Measurements from ENCODE around the gene LRWD1.
"Not testable (repeated sequence)": the region's sequence is repeated elsewhere in the genome, so short reads cannot be mapped to it uniquely, and the experiment has no call there.

The LRWD1 gene

DNA sequence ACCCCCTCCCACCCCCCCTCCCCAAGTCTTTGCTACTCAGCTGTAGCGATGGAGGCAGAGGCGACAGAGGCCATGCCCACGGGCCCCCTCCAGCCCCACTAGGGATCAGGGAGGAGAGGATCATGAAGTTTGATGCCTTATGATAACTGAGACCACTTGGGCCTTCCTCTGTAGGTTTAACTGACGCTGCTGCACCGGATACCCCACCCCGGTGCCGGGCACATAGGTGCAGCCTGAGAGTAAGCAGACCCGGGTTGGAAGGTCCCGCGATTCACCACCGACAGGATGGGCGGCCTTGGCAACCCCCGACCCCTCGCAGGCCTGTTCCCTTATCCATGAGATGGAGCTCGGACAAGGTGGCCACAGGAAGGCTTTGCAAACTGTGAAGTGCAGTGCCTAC lies 29.2 kb downstream of the LRWD1 start:
- in situ Hi-C loops (cut with MboI; ENCODE audit: low sequenced_read_pairs) = not testable (repeated sequence)

DNA sequence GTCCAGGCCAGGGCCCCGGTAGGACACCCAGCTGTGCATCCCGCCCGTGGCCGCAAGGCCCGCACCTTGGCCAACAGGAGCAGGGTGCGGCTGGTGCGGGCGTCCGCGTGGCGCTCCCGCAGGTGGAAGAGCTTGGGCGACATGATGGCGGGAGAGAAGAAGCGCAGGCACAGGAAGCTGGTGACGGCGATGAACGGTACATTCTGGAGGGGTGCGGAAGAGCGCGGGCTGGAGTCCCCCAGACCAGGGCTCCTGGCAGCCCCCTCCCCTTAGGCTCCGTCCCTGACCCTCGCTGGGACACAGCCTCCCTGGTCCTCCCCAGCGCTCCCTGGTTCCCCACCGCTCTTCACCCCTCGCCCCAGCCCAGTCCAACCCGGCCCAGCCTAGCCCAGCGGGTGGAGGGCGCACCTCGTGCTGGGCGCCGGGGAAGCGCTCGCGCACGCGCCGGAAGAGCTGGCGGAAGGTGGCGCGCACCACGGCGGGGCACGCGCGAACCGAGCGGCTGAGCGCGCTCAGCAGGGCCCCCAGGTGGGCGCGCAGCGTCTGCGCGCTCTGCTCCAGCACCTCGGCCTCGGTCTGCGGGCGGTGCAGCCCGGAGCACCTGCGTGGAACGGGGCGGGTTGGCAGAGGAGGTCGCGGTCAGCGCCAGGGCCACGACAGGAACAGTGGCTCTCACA lies 29.8 kb downstream of the LRWD1 start:
- in situ Hi-C loops (cut with MboI; ENCODE audit: low sequenced_read_pairs) = not testable (repeated sequence)

GRCh38 chr7:102496861-102497260 lies 32.1 kb downstream of the LRWD1 start:
- in situ Hi-C loops (cut with MboI; ENCODE audit: low sequenced_read_pairs) = not testable (repeated sequence)

DNA sequence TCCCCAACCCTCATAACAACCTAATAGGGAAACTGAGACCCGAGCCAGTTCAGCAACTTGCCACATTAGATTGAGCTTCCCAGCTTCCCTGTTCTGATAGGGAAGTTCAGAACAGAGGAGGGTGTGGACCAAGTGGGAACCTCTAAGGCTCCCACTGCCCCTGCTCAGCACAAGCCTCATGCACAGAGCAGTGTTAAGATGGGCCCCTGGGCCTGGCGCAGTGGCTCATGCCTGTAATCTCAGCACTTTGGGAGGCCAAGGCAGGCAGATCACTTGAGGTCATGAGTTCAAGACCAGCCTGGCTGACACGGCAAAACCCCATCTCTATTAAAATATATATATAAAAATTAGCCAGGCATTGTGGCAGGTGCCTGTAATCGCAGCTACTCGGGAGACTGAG lies 32.5 kb downstream of the LRWD1 start:
- in situ Hi-C loops (cut with MboI; ENCODE audit: low sequenced_read_pairs) = not testable (repeated sequence)

GRCh38 chr7:102498321-102498720 lies 33.5 kb downstream of the LRWD1 start:
- in situ Hi-C loops (cut with MboI; ENCODE audit: low sequenced_read_pairs) = not testable (repeated sequence)

DNA sequence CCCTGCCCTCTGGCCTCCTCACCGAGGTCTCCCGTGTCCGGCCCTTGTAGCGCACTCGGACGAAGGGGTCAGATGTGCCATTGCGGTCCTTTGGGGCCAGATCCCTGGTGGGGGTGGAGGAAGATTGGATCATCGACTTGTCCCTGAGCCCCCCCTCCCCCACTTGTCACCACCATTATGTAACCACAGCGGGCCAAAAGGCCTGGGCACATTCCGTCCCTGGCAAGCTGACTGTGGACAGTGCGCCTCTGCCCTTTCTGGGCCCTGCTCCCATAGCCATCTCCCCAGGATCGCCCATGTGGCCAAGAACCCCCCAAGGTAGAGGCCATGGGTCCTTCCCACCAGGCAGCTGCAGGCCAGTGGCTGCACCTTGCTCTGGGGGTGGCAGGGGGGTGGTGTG lies 38.4 kb downstream of the LRWD1 start:
- in situ Hi-C loops (cut with MboI; ENCODE audit: low sequenced_read_pairs) = not testable (repeated sequence)

GRCh38 chr7:102505298-102506185 lies 40.8 kb downstream of the LRWD1 start:
- in situ Hi-C loops (cut with MboI; ENCODE audit: low sequenced_read_pairs) = not testable (repeated sequence)

- in situ Hi-C loops (cut with MboI; ENCODE audit: low sequenced_read_pairs) = not testable (repeated sequence)
These were observed 42.8 kb downstream of the LRWD1 start for GRCh38 chr7:102507410-102508088.

DNA sequence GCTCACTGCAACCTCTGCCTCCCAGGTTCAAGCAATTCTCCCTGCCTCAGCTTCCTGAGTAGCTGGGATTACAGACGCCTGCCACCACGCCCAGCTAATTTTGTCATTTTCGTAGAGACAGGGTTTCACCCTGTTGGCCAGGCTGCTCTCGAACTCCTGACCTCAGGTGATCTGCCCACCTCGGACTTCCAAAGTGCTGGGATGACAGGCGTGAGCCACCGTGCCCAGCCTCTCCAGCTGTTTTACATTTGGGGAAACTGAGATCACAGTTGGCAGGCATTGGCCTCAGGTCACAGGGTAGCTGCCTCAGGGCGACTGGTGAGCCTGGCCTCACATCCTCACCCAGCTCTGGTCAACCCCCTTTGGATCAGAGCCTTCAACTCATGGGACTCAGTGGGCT lies 45.8 kb downstream of the LRWD1 start:
- in situ Hi-C loops (cut with MboI; ENCODE audit: low sequenced_read_pairs) = not testable (repeated sequence)

DNA sequence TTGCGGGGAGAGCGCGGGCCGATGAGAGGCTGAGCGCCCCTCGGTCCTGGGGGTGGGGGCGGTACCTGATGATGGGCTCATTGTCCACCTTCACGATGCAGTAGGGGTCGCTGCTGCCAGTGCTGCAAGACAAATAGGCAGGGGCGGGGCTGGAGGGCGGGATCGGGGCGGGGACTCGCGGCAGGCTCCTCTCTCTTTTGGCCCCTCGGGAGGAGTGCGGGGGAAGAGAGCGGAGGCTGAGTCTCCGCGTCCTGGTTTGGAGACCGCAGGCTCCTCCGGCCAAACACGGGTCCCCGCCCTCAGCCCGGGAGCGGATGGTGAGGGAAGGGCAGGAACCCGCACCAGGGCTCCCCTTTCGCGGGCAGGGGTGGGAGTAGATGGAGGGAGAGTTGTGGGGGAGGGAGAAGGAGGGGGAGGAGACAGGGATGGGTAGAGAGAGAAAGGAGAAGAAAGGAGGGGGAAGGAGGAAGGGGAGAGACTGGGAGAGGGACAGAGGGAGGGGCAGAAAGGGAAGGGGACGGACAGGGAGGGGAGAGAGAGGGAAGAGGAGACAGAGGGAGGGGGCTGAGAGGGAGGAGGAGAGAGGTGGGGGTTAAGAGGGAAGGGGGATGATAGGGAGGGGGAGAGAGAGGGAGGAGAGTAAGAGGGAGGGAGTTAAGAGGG lies 47.2 kb downstream of the LRWD1 start:
- in situ Hi-C loops (cut with MboI; ENCODE audit: low sequenced_read_pairs) = not testable (repeated sequence)

DNA sequence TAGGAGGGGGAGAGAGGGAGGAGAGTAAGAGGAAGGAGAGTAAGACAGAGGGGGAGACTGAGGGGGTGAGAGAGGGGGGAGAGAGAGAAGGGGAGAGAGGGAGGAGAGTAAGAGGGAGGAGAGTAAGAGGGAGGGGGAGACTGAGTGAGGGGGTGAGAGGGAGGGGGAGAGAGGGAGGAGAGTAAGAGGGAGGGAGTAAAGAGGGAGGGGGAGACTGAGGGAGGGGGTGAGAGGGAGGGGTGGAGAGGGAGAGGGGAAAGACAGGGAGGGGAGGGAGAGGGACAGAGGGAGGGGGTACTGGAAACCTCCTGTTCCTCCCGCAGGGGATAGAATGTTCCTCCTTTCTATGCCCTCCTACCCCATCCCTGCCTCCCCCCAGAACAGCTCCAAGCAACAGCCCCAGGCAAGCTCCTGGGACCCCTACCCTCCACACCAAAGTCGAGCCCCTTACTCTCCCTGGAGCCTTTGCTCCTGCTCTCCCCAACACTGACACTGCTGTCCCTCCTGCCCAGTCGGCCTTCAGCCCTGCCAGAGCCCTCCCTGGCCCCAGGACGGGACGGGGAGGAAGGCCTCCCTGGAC lies 47.9 kb downstream of the LRWD1 start:
- in situ Hi-C loops (cut with MboI; ENCODE audit: low sequenced_read_pairs) = not testable (repeated sequence)

GRCh38 chr7:102514881-102515721 lies 50.3 kb downstream of the LRWD1 start:
- in situ Hi-C loops (cut with MboI; ENCODE audit: low sequenced_read_pairs) = not testable (repeated sequence)

GRCh38 chr7:102515889-102516288 lies 51.1 kb downstream of the LRWD1 start:
- in situ Hi-C loops (cut with MboI; ENCODE audit: low sequenced_read_pairs) = not testable (repeated sequence)

- in situ Hi-C loops (cut with MboI; ENCODE audit: low sequenced_read_pairs) = not testable (repeated sequence)
These were observed 52.2 kb downstream of the LRWD1 start for GRCh38 chr7:102516951-102517350.

DNA sequence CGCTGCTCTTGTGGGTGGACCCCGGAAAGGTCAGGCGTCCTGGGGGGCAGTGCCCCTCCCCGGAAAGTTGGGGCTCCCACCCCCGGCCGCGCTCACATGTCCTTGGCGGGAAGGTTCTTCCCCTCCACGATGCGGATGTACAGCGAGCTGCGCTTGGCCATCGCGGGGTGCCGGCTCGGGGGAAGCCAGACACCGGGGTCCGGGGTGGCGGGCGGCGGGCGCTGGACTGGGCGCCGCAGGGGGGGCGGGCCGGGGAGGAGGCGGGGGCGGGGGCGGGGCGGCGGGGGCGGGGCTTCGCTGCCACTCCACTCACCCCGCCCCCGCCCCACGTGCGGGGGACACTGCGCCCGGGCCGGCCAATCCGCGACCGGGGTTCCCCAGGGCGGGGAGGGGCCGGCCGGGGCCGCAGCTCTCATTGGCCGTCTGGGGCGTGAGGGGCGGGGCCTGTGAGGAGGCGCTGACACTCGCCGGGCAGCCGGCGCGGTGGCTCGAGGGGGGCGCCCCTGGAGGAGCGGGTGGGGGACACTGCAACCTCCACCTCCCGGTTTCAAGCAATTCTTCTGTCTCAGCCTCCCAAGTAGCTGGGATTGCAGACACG lies 52.9 kb downstream of the LRWD1 start, which contains the start of gene RASA4B:
Gene RASA4B (minus strand): TSS at position 228 of the 598 bp plus-strand sequence. CDS start 67 bp downstream, at position 161.
- in situ Hi-C loops (cut with MboI; ENCODE audit: low sequenced_read_pairs) = not testable (repeated sequence)

GRCh38 chr7:102520797-102521196 lies 56.0 kb downstream of the LRWD1 start:
- in situ Hi-C loops (cut with MboI; ENCODE audit: low sequenced_read_pairs) = not testable (repeated sequence)
